H1 (cell line): ENCODE measurements around the gene PCP4L1. TPM values are rescaled to one million over a fixed set of nuclear protein-coding genes. Genes with fewer than 3 reads are reported as not detected.

ENCODE experiments used
- CEBPB ChIP-seq: IDR thresholded peaks from 2 replicates; pipeline ENCODE4 v1.6.1; 2012; ENCODE audit warnings: low read depth, low read length
- PHF8 ChIP-seq: fragments of 200-600 bp; sonication (generic); conservative IDR thresholded peaks from 2 replicates; pipeline ENCODE4 v1.7.1; 2012; ENCODE audit warnings: low read depth, mild to moderate bottlenecking, inconsistent platforms, low read length, moderate library complexity
- polyA plus RNA-seq, 7 experiments: library from polyadenylated mRNA; depleted of rRNA in 3 of 7; stranded (reverse) in 5 of 7; unstranded in 2 of 7; fragments of >200 nt in 5 of 7; fragments of 200-250 nt in 2 of 7; gene quantifications; 1 replicate in 5 of 7; 2 replicates in 1 of 7; 4 replicates in 1 of 7; pipeline versions ENCODE4 v1.2.1 to v1.2.3, GENCODE V29; 2011 to 2013; ENCODE audit warnings: missing spikeins in 2 of 7, mixed read lengths in 2 of 7
- total RNA-seq: library from RNA; stranded (reverse); fragmentation: NEBNext Ultra II Directional; extraction: Animal tissue kit (Norgen Biotek cat#: 25700); gene quantifications from 2 replicates; pipeline ENCODE4 v1.2.1, GENCODE V29; 2021
- TF ChIP-seq, protein P1 (sequence below): IDR thresholded peaks from 2 replicates; pipeline ENCODE4 v1.6.1; 2012; ENCODE audit warnings: inconsistent platforms
- TF ChIP-seq, protein P2 (sequence below): fragments of 300-600 bp; sonication (generic); IDR thresholded peaks from 2 replicates; pipeline ENCODE4 v1.7.1; 2012; ENCODE audit warnings: low read length, moderate library complexity, mild to moderate bottlenecking, inconsistent platforms; ENCODE audit not compliant: insufficient replicate concordance
- TF ChIP-seq, protein P3 (sequence below): IDR thresholded peaks from 2 replicates; pipeline ENCODE4 v1.6.1; 2011; ENCODE audit warnings: low read length, improper control_type of control experiment

PCP4L1 gene
- total and polyA plus RNA-seq, 2 of the 8 experiments (the other 6 are each of a cell fraction or from before 2014, with no cell fraction given): 0.41 to 1.0 TPM

DNA sequence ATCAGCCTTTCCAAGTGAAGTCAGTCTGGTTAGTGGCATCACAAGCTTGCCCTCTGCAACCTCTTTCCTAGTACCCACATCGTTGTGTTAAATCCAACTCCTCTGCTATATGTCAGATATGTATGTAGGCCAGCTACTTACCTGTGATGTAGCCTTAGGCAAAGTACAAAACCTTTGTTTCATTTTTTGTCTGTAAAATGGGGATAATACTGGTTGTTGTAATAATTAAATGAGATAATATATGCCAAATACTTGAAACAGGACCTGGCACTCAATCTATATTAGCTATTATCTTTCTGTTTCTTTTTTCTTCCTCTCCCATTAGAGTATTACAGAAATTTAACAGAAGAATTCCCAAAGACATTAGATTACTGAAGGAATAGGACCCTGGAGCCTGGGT is 1.2 kb downstream of the PCP4L1 start (continued):
- TF ChIP-seq, protein P1, sequence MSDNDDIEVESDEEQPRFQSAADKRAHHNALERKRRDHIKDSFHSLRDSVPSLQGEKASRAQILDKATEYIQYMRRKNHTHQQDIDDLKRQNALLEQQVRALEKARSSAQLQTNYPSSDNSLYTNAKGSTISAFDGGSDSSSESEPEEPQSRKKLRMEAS: no peak
- TF ChIP-seq, protein P2, sequence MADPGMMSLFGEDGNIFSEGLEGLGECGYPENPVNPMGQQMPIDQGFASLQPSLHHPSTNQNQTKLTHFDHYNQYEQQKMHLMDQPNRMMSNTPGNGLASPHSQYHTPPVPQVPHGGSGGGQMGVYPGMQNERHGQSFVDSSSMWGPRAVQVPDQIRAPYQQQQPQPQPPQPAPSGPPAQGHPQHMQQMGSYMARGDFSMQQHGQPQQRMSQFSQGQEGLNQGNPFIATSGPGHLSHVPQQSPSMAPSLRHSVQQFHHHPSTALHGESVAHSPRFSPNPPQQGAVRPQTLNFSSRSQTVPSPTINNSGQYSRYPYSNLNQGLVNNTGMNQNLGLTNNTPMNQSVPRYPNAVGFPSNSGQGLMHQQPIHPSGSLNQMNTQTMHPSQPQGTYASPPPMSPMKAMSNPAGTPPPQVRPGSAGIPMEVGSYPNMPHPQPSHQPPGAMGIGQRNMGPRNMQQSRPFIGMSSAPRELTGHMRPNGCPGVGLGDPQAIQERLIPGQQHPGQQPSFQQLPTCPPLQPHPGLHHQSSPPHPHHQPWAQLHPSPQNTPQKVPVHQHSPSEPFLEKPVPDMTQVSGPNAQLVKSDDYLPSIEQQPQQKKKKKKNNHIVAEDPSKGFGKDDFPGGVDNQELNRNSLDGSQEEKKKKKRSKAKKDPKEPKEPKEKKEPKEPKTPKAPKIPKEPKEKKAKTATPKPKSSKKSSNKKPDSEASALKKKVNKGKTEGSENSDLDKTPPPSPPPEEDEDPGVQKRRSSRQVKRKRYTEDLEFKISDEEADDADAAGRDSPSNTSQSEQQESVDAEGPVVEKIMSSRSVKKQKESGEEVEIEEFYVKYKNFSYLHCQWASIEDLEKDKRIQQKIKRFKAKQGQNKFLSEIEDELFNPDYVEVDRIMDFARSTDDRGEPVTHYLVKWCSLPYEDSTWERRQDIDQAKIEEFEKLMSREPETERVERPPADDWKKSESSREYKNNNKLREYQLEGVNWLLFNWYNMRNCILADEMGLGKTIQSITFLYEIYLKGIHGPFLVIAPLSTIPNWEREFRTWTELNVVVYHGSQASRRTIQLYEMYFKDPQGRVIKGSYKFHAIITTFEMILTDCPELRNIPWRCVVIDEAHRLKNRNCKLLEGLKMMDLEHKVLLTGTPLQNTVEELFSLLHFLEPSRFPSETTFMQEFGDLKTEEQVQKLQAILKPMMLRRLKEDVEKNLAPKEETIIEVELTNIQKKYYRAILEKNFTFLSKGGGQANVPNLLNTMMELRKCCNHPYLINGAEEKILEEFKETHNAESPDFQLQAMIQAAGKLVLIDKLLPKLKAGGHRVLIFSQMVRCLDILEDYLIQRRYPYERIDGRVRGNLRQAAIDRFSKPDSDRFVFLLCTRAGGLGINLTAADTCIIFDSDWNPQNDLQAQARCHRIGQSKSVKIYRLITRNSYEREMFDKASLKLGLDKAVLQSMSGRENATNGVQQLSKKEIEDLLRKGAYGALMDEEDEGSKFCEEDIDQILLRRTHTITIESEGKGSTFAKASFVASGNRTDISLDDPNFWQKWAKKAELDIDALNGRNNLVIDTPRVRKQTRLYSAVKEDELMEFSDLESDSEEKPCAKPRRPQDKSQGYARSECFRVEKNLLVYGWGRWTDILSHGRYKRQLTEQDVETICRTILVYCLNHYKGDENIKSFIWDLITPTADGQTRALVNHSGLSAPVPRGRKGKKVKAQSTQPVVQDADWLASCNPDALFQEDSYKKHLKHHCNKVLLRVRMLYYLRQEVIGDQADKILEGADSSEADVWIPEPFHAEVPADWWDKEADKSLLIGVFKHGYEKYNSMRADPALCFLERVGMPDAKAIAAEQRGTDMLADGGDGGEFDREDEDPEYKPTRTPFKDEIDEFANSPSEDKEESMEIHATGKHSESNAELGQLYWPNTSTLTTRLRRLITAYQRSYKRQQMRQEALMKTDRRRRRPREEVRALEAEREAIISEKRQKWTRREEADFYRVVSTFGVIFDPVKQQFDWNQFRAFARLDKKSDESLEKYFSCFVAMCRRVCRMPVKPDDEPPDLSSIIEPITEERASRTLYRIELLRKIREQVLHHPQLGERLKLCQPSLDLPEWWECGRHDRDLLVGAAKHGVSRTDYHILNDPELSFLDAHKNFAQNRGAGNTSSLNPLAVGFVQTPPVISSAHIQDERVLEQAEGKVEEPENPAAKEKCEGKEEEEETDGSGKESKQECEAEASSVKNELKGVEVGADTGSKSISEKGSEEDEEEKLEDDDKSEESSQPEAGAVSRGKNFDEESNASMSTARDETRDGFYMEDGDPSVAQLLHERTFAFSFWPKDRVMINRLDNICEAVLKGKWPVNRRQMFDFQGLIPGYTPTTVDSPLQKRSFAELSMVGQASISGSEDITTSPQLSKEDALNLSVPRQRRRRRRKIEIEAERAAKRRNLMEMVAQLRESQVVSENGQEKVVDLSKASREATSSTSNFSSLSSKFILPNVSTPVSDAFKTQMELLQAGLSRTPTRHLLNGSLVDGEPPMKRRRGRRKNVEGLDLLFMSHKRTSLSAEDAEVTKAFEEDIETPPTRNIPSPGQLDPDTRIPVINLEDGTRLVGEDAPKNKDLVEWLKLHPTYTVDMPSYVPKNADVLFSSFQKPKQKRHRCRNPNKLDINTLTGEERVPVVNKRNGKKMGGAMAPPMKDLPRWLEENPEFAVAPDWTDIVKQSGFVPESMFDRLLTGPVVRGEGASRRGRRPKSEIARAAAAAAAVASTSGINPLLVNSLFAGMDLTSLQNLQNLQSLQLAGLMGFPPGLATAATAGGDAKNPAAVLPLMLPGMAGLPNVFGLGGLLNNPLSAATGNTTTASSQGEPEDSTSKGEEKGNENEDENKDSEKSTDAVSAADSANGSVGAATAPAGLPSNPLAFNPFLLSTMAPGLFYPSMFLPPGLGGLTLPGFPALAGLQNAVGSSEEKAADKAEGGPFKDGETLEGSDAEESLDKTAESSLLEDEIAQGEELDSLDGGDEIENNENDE: no peak
- TF ChIP-seq, protein P3, sequence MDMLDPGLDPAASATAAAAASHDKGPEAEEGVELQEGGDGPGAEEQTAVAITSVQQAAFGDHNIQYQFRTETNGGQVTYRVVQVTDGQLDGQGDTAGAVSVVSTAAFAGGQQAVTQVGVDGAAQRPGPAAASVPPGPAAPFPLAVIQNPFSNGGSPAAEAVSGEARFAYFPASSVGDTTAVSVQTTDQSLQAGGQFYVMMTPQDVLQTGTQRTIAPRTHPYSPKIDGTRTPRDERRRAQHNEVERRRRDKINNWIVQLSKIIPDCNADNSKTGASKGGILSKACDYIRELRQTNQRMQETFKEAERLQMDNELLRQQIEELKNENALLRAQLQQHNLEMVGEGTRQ: no peak
- TF ChIP-seq CEBPB: no peak
- no peak for TF ChIP-seq PHF8
